Measurements from ENCODE around the gene BCAM.

The BCAM gene

GRCh38 chr19:44799627-44800346, 9.1 kb upstream of the BCAM start:
- Histone ChIP-seq H3K27me3 (ENCODE audit: control insufficient read depth, insufficient read depth, low read length) (no peaks in the 10 kb centered on the region), H3K9ac (ENCODE audit: low read length) (no peak overlapping the region), H3K27ac (ENCODE audit: low read depth, low read length) (no peak overlapping the region), H3K36me3 (ENCODE audit: control insufficient read depth, insufficient read depth, low read length) (no peaks in the 10 kb centered on the region), H3K4me3 (ENCODE audit: low read length) (no peak overlapping the region), H3K4me1 (ENCODE audit: control insufficient read depth, insufficient read depth, low read length) (no peaks in the 10 kb centered on the region)

GRCh38 chr19:44800461-44800860, 8.4 kb upstream of the BCAM start:
- H3K27me3 ChIP-seq (ENCODE audit: control insufficient read depth, insufficient read depth, low read length): no peaks in the 10 kb centered on the region
- no peak overlapping the region for H3K4me3 ChIP-seq (ENCODE audit: low read length)
- no peak overlapping the region for H3K9ac ChIP-seq (ENCODE audit: low read length)
- H3K4me1 ChIP-seq (ENCODE audit: control insufficient read depth, insufficient read depth, low read length): no peaks in the 10 kb centered on the region
- no peak overlapping the region for H3K27ac ChIP-seq (ENCODE audit: low read depth, low read length)
- no peaks in the 10 kb centered on the region for H3K36me3 ChIP-seq (ENCODE audit: control insufficient read depth, insufficient read depth, low read length)

- no peak overlapping the region for H3K4me3 ChIP-seq (ENCODE audit: low read length)
- no peaks in the 10 kb centered on the region for H3K27me3 ChIP-seq (ENCODE audit: control insufficient read depth, insufficient read depth, low read length)
- H3K9ac ChIP-seq (ENCODE audit: low read length): no peak overlapping the region
- no peak overlapping the region for H3K27ac ChIP-seq (ENCODE audit: low read depth, low read length)
- H3K36me3 ChIP-seq (ENCODE audit: control insufficient read depth, insufficient read depth, low read length): no peaks in the 10 kb centered on the region
- no peaks in the 10 kb centered on the region for H3K4me1 ChIP-seq (ENCODE audit: control insufficient read depth, insufficient read depth, low read length)
These were observed 5.2 kb upstream of the BCAM start for GRCh38 chr19:44803442-44804428.

GRCh38 chr19:44806291-44806690, 2.6 kb upstream of the BCAM start:
- Histone ChIP-seq H3K9ac (ENCODE audit: low read length) (no peak overlapping the region), H3K27me3 (ENCODE audit: control insufficient read depth, insufficient read depth, low read length) (peaks cover 2% of the 10 kb centered on the region), H3K27ac (ENCODE audit: low read depth, low read length) (no peak overlapping the region), H3K4me3 (ENCODE audit: low read length) (no peak overlapping the region), H3K4me1 (ENCODE audit: control insufficient read depth, insufficient read depth, low read length) (peaks cover 6% of the 10 kb centered on the region), H3K36me3 (ENCODE audit: control insufficient read depth, insufficient read depth, low read length) (no peaks in the 10 kb centered on the region)

GRCh38 chr19:44807162-44807561, 1.7 kb upstream of the BCAM start:
- Histone ChIP-seq H3K4me3 (ENCODE audit: low read length) (no peak overlapping the region), H3K27ac (ENCODE audit: low read depth, low read length) (no peak overlapping the region), H3K27me3 (ENCODE audit: control insufficient read depth, insufficient read depth, low read length) (peaks cover 2% of the 10 kb centered on the region), H3K4me1 (ENCODE audit: control insufficient read depth, insufficient read depth, low read length) (peaks cover 6% of the 10 kb centered on the region), H3K9ac (ENCODE audit: low read length) (no peak overlapping the region), H3K36me3 (ENCODE audit: control insufficient read depth, insufficient read depth, low read length) (no peaks in the 10 kb centered on the region)

GRCh38 chr19:44807652-44808462, 1.0 kb upstream of the BCAM start:
- H3K27ac ChIP-seq (ENCODE audit: low read depth, low read length): no peak overlapping the region
- H3K27me3 ChIP-seq (ENCODE audit: control insufficient read depth, insufficient read depth, low read length): peaks cover 2% of the 10 kb centered on the region
- no peak overlapping the region for H3K4me3 ChIP-seq (ENCODE audit: low read length)
- H3K36me3 ChIP-seq (ENCODE audit: control insufficient read depth, insufficient read depth, low read length): no peaks in the 10 kb centered on the region
- H3K4me1 ChIP-seq (ENCODE audit: control insufficient read depth, insufficient read depth, low read length): peaks cover 6% of the 10 kb centered on the region
- no peak overlapping the region for H3K9ac ChIP-seq (ENCODE audit: low read length)

GRCh38 chr19:44809577-44810233, 802 bp downstream of the BCAM start:
- Histone ChIP-seq H3K27ac (ENCODE audit: low read depth, low read length) (no peak overlapping the region), H3K9ac (ENCODE audit: low read length) (peak overlapping the region; percentile 61), H3K4me3 (ENCODE audit: low read length) (peak overlapping the region; percentile 75), H3K36me3 (ENCODE audit: control insufficient read depth, insufficient read depth, low read length) (no peaks in the 10 kb centered on the region), H3K27me3 (ENCODE audit: control insufficient read depth, insufficient read depth, low read length) (peaks cover 2% of the 10 kb centered on the region), H3K4me1 (ENCODE audit: control insufficient read depth, insufficient read depth, low read length) (peaks cover 6% of the 10 kb centered on the region)

GRCh38 chr19:44810234-44811121, 1.6 kb downstream of the BCAM start:
- H3K4me3 ChIP-seq (ENCODE audit: low read length): no peak overlapping the region
- H3K36me3 ChIP-seq (ENCODE audit: control insufficient read depth, insufficient read depth, low read length): no peaks in the 10 kb centered on the region
- no peak overlapping the region for H3K27ac ChIP-seq (ENCODE audit: low read depth, low read length)
- H3K4me1 ChIP-seq (ENCODE audit: control insufficient read depth, insufficient read depth, low read length): peaks cover 6% of the 10 kb centered on the region
- H3K27me3 ChIP-seq (ENCODE audit: control insufficient read depth, insufficient read depth, low read length): peaks cover 2% of the 10 kb centered on the region
- H3K9ac ChIP-seq (ENCODE audit: low read length): no peak overlapping the region

GRCh38 chr19:44811122-44811419, 2.2 kb downstream of the BCAM start:
- no peak overlapping the region for H3K9ac ChIP-seq (ENCODE audit: low read length)
- no peaks in the 10 kb centered on the region for H3K36me3 ChIP-seq (ENCODE audit: control insufficient read depth, insufficient read depth, low read length)
- H3K27ac ChIP-seq (ENCODE audit: low read depth, low read length): no peak overlapping the region
- peaks cover 6% of the 10 kb centered on the region for H3K4me1 ChIP-seq (ENCODE audit: control insufficient read depth, insufficient read depth, low read length)
- H3K4me3 ChIP-seq (ENCODE audit: low read length): no peak overlapping the region
- H3K27me3 ChIP-seq (ENCODE audit: control insufficient read depth, insufficient read depth, low read length): peaks cover 2% of the 10 kb centered on the region

GRCh38 chr19:44812142-44812718, 3.3 kb downstream of the BCAM start:
- Histone ChIP-seq H3K27me3 (ENCODE audit: control insufficient read depth, insufficient read depth, low read length) (peaks cover 2% of the 10 kb centered on the region), H3K9ac (ENCODE audit: low read length) (no peak overlapping the region), H3K4me1 (ENCODE audit: control insufficient read depth, insufficient read depth, low read length) (peaks cover 6% of the 10 kb centered on the region), H3K27ac (ENCODE audit: low read depth, low read length) (no peak overlapping the region), H3K4me3 (ENCODE audit: low read length) (no peak overlapping the region), H3K36me3 (ENCODE audit: control insufficient read depth, insufficient read depth, low read length) (no peaks in the 10 kb centered on the region)
